K562 (cell line): Measurements from ENCODE around the gene SAP30L.

Source experiments
- CHD2 ChIP-seq: IDR thresholded peaks from 2 replicates; pipeline ENCODE4 v1.6.1; 2011; ENCODE audit warnings: low read depth, low read length
- REST ChIP-seq, 2 experiments: fragments of 450-650 bp; formaldehyde crosslinking in 1 of 2; IDR thresholded peaks; 2 replicates each; pipeline versions ENCODE4 v1.4.0 to v1.6.1; 2014 to 2020; ENCODE audit warnings: mild to moderate bottlenecking in 2 of 2, borderline replicate concordance in 1 of 2, low read depth in 1 of 2
- RNF2 ChIP-seq: sonication (generic); IDR thresholded peaks from 2 replicates; pipeline ENCODE4 v1.6.1; 2016
- TFAP4 ChIP-seq: sonication (generic); formaldehyde crosslinking; IDR thresholded peaks from 2 replicates; pipeline ENCODE4 v1.8.0; 2022; ENCODE audit warnings: missing genetic modification reagents, mild to moderate bottlenecking, moderate library complexity, borderline replicate concordance

- no peak for TF ChIP-seq RNF2
- TF ChIP-seq TFAP4 (CRISPR knock-in tag) = no peak
- TF ChIP-seq REST (IDR thresholded peaks at IDR 0.05; ENCODE audit: borderline replicate concordance) = no peak
- TF ChIP-seq REST (CRISPR knock-in tag; IDR thresholded peaks at IDR 0.05; ENCODE audit: low read depth) = no peak
- no peak for TF ChIP-seq CHD2
Observed at GRCh38 chr5:154435226-154435625, 10.6 kb upstream of the SAP30L start.
